H9 (cell line): ENCODE results near the gene PRKCD. TPM values are rescaled to one million over a fixed set of nuclear protein-coding genes. Genes with fewer than 3 reads are reported as not detected.
A peak's percentile ranks its signal among the peaks of the same experiment; 100 is the strongest.

ENCODE experiments used
- DNase-seq: peaks from one replicate; pipeline ENCODE4 v3.0.0-alpha.2; 2017
- H2AFZ ChIP-seq: one replicate; pipeline ENCODE4 v1.6.1; 2013; ENCODE audit warnings: mild to moderate bottlenecking, low read length, control low read depth, moderate library complexity
- H2AK5ac ChIP-seq: 2 replicates; pipeline ENCODE4 v1.6.1; 2013; ENCODE audit warnings: low read length, control low read depth, mixed read lengths; ENCODE audit not compliant: insufficient read length
- H2BK120ac ChIP-seq: one replicate; pipeline ENCODE4 v1.6.1; 2013; ENCODE audit warnings: low read depth, mild to moderate bottlenecking, low read length, control low read depth, inconsistent platforms; ENCODE audit not compliant: poor library complexity, severe bottlenecking
- H2BK12ac ChIP-seq: 2 replicates; pipeline ENCODE4 v1.6.1; 2013; ENCODE audit warnings: low read length, control low read depth, mixed read lengths, low read depth; ENCODE audit not compliant: insufficient read length
- H2BK15ac ChIP-seq: 2 replicates; pipeline ENCODE4 v1.6.1; 2013; ENCODE audit warnings: low read depth, low read length, control low read depth
- H2BK20ac ChIP-seq: one replicate; pipeline ENCODE4 v1.6.1; 2013; ENCODE audit warnings: low read depth, mild to moderate bottlenecking, low read length, control low read depth, inconsistent platforms; ENCODE audit not compliant: poor library complexity, severe bottlenecking
- H2BK5ac ChIP-seq: 2 replicates; pipeline ENCODE4 v1.6.1; 2013; ENCODE audit warnings: low read length, control low read depth, mixed read lengths; ENCODE audit not compliant: insufficient read length
- H3K14ac ChIP-seq: 2 replicates; pipeline ENCODE4 v1.6.1; 2013; ENCODE audit warnings: low read length, control low read depth; ENCODE audit not compliant: insufficient read depth
- H3K18ac ChIP-seq: 2 replicates; pipeline ENCODE4 v1.6.1; 2013; ENCODE audit warnings: low read depth, mild to moderate bottlenecking, mixed read lengths, low read length, control low read depth; ENCODE audit not compliant: insufficient read length
- H3K23ac ChIP-seq: 2 replicates; pipeline ENCODE4 v1.6.1; 2013; ENCODE audit warnings: low read length, control low read depth, mixed read lengths, low read depth; ENCODE audit not compliant: insufficient read length
- H3K23me2 ChIP-seq: 2 replicates; pipeline ENCODE4 v1.6.1; 2013; ENCODE audit warnings: low read depth, mild to moderate bottlenecking, mixed read lengths, low read length, control low read depth; ENCODE audit not compliant: insufficient read length, poor library complexity, severe bottlenecking
- H3K27ac ChIP-seq: 2 replicates; pipeline ENCODE4 v1.5.1; 2013; ENCODE audit warnings: low read length, control low read depth, mixed read lengths, low read depth; ENCODE audit not compliant: insufficient read length
- H3K27me3 ChIP-seq: 2 replicates; pipeline ENCODE4 v1.6.1; 2013; ENCODE audit warnings: low read length, control low read depth, inconsistent platforms; ENCODE audit not compliant: insufficient read depth
- H3K4ac ChIP-seq: 2 replicates; pipeline ENCODE4 v1.6.1; 2013; ENCODE audit warnings: low read depth, mild to moderate bottlenecking, control low read depth, inconsistent platforms, low read length, moderate library complexity
- H3K4me1 ChIP-seq: 2 replicates; pipeline ENCODE4 v1.6.1; 2013; ENCODE audit warnings: low read length, control low read depth, inconsistent platforms; ENCODE audit not compliant: insufficient read depth
- H3K4me2 ChIP-seq: 2 replicates; pipeline ENCODE4 v1.6.1; 2013; ENCODE audit warnings: low read length, control low read depth, mixed read lengths; ENCODE audit not compliant: insufficient read length, insufficient read depth
- H3K56ac ChIP-seq: 2 replicates; pipeline ENCODE4 v1.6.1; 2013; ENCODE audit warnings: low read depth, mild to moderate bottlenecking, mixed read lengths, low read length, control low read depth; ENCODE audit not compliant: insufficient read length
- H3K79me1 ChIP-seq: 2 replicates; pipeline ENCODE4 v1.6.1; 2013; ENCODE audit warnings: low read depth, mild to moderate bottlenecking, moderate library complexity, low read length, control low read depth, inconsistent platforms; ENCODE audit not compliant: insufficient read depth, poor library complexity, severe bottlenecking
- H3K79me2 ChIP-seq: 2 replicates; pipeline ENCODE4 v1.6.1; 2013; ENCODE audit warnings: low read length, control low read depth, inconsistent platforms; ENCODE audit not compliant: insufficient read depth
- H3K9ac ChIP-seq: 2 replicates; pipeline ENCODE4 v1.6.1; 2013; ENCODE audit warnings: low read length, control low read depth, mixed read lengths; ENCODE audit not compliant: insufficient read length; ENCODE audit errors: extremely low read depth
- H3K9me3 ChIP-seq: one replicate; pipeline ENCODE4 v1.6.1; 2013; ENCODE audit warnings: low read depth, low read length, inconsistent platforms; ENCODE audit not compliant: control insufficient read depth
- H3T11ph ChIP-seq: one replicate; pipeline ENCODE4 v1.6.1; 2013; ENCODE audit warnings: mild to moderate bottlenecking, low read length, control low read depth, inconsistent platforms
- H4K20me1 ChIP-seq: one replicate; pipeline ENCODE4 v1.6.1; 2013; ENCODE audit not compliant: control insufficient read depth, insufficient read length, insufficient read depth
- H4K5ac ChIP-seq: 2 replicates; pipeline ENCODE4 v1.6.1; 2013; ENCODE audit warnings: low read depth, mild to moderate bottlenecking, mixed read lengths, low read length, control low read depth; ENCODE audit not compliant: insufficient read length
- H4K8ac ChIP-seq: replicated peaks from 2 replicates; pipeline ENCODE4 v1.6.1; 2013; ENCODE audit warnings: low read length, control low read depth, mixed read lengths, low read depth; ENCODE audit not compliant: insufficient read length
- H4K91ac ChIP-seq: 2 replicates; pipeline ENCODE4 v1.6.1; 2013; ENCODE audit warnings: low read depth, mild to moderate bottlenecking, moderate library complexity, mixed read lengths, low read length, control low read depth; ENCODE audit not compliant: insufficient read length
- H3K27ac Mint-ChIP-seq, 3 experiments: 2 replicates in 2 of 3; 3 replicates in 1 of 3; pipeline ENCODE4 v1.8.0; 2020 to 2021; ENCODE audit warnings: mixed read lengths in 3 of 3, mild to moderate bottlenecking in 1 of 3, moderate library complexity in 1 of 3
- H3K27me3 Mint-ChIP-seq: 2 replicates; pipeline ENCODE4 v1.8.0; 2021; ENCODE audit warnings: low read depth, mild to moderate bottlenecking, moderate library complexity, mixed read lengths
- H3K36me3 Mint-ChIP-seq, 3 experiments: 2 replicates in 2 of 3; 3 replicates in 1 of 3; pipeline ENCODE4 v1.8.0; 2020 to 2021; ENCODE audit warnings: low read depth in 3 of 3, mixed read lengths in 3 of 3; ENCODE audit not compliant: insufficient read depth in 1 of 3
- H3K4me1 Mint-ChIP-seq, 2 experiments: 2 replicates each; pipeline ENCODE4 v1.8.0; 2020; ENCODE audit warnings: mixed read lengths in 2 of 2
- H3K4me3 Mint-ChIP-seq, 2 experiments: 2 replicates in 1 of 2; 3 replicates in 1 of 2; pipeline ENCODE4 v1.8.0; 2020 to 2021; ENCODE audit warnings: mild to moderate bottlenecking in 2 of 2, mixed read lengths in 2 of 2, moderate library complexity in 1 of 2
- H3K9me3 Mint-ChIP-seq, 2 experiments: 2 replicates in 1 of 2; 3 replicates in 1 of 2; pipeline ENCODE4 v1.8.0; 2020; ENCODE audit warnings: mild to moderate bottlenecking in 2 of 2, mixed read lengths in 2 of 2, moderate library complexity in 1 of 2
- CTCF ChIP-seq: fragments of 200-600 bp; sonication (generic); conservative IDR thresholded peaks from 3 replicates; pipeline ENCODE4 v1.8.0; 2021; ENCODE audit warnings: antibody characterized with exemption, mild to moderate bottlenecking
- WGBS: extraction: QIAGEN DNeasy Blood & Tissue Kit; methylation state at CpG from one replicate; pipeline ENCODE4 v1.1.7; 2013; ENCODE audit warnings: missing lambda C conversion rate, low lambda C conversion rate, mixed read lengths; ENCODE audit not compliant: insufficient read length; ENCODE audit errors: extremely low coverage; 5-methylcytosine and 5-hydroxymethylcytosine counted together
- total RNA-seq: library from RNA; stranded (reverse); gene quantifications from 2 replicates; pipeline ENCODE4 v1.2.1, GENCODE V29; 2021

Gene PRKCD
- total RNA-seq, 1 experiment from 2014 or later, result 23.7 TPM

DNA sequence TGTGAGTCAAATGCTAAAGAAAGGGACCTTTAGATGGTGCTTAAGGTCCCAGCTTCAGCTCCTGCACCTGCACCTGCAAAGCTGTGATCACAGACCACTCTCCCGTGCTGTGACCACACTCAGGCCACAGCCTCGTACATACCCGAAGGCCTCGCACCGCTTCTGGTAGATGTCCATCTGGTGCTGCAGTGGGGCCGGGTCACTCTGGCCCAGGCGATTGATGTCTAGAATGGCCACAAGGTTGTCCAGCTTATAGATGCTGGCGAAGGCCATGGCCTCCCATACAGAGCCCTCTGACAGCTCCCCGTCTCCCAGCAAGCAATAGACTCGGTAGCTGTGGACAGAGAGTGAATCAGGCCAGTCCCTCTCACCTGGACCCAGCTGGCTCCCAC lies 73.8 kb downstream of the PRKCD start:
- Mint-ChIP-seq H3K27me3 (no peaks in the 10 kb centered on the region), H3K36me3 (peaks cover 69 to 93% (median 86%) of the 10 kb centered on the region in 3 experiments), H3K9me3 (no peaks in the 10 kb centered on the region), H3K4me3 (no peak overlapping the region), H3K4me1 (peaks cover 4 to 9% of the 10 kb centered on the region in 2 experiments; a peak in 3 of 4 replicates), H3K27ac (peak overlapping the region in 1 of 3 experiments; percentile 33; a peak in 1 of 7 replicates)
- Histone ChIP-seq H3K9me3 (no peaks in the 10 kb centered on the region), H2BK20ac (no peak overlapping the region), H4K20me1 (peaks cover 2% of the 10 kb centered on the region), H2AFZ (no peak overlapping the region), H2BK15ac (no peak overlapping the region), H2BK120ac (no peak overlapping the region), H3K27ac (no peak overlapping the region), H4K8ac (no peak overlapping the region), H2AK5ac (no peak overlapping the region), H3K18ac (no peak overlapping the region), H3K4me2 (no peak overlapping the region), H4K5ac (no peak overlapping the region), H3K56ac (no peak overlapping the region), H3K27me3 (no peaks in the 10 kb centered on the region), H3K14ac (no peak overlapping the region), H2BK12ac (no peak overlapping the region), H4K91ac (no peak overlapping the region), H3K23ac (no peak overlapping the region), H3K9ac (no peak overlapping the region), H3K79me1 (peaks cover 4% of the 10 kb centered on the region), H3K4ac (no peak overlapping the region), H3K23me2 (no peaks in the 10 kb centered on the region), H3T11ph (no peak overlapping the region), H2BK5ac (no peak overlapping the region), H3K79me2 (no peaks in the 10 kb centered on the region), H3K4me1 (no peaks in the 10 kb centered on the region)
- WGBS, result no CpG with 5 or more reads among the region's 10 CpGs
- DNase-seq, result no peak
- no peak for TF ChIP-seq CTCF
